Measurements from ENCODE around the gene BRIP1.

DNA sequence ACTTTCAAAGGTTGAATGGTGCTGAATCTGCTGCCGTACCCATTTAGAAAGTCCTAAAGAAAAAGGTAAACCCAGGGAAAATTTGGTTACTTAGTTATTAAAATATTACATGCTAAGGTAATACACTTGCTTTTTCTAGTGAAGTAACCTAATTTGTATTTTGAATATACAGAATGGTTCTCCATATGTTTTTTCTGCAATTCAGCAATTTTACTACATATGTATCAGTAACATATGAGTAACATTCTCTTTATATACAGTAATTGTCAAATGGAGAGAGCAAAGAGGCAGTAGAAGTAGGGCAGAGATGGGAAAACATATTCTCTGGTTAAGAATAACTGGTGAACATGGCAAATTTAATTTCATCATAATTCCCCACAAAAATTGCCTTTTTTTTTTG lies 177.2 kb downstream of the BRIP1 start:
- no peak for TF ChIP-seq FOXM1 (IDR thresholded peaks at IDR 0.05; ENCODE audit: borderline replicate concordance, low read depth)
- no peak for TF ChIP-seq EP300 (IDR thresholded peaks at IDR 0.05; ENCODE audit: borderline replicate concordance)
- no peak for TF ChIP-seq MAX (IDR thresholded peaks at IDR 0.05)
- no peak for TF ChIP-seq REST (IDR thresholded peaks at IDR 0.05; ENCODE audit: low read depth)
- no peak for TF ChIP-seq CEBPB (IDR thresholded peaks at IDR 0.05)
- TF ChIP-seq TAF1 (IDR thresholded peaks at IDR 0.05; ENCODE audit: low read depth), result no peak
- TF ChIP-seq USF1 (IDR thresholded peaks at IDR 0.05), result no peak
- TF ChIP-seq CREB1 (IDR thresholded peaks at IDR 0.05; ENCODE audit: low read depth), result no peak
